MM.1S (cell line): ENCODE results near the gene TUBB6.

Experiments used
- DNase-seq: peaks from one replicate; pipeline ENCODE4 v3.0.0-alpha.2; 2015
- H2AFZ ChIP-seq: fragments of 300-600 bp; sonication (generic); 2 replicates; pipeline ENCODE4 v1.6.0; 2016; ENCODE audit warnings: antibody characterized with exemption, low read length
- H3F3A ChIP-seq: fragments of 300-600 bp; sonication (generic); 2 replicates; pipeline ENCODE4 v1.6.1; 2016; ENCODE audit warnings: mild to moderate bottlenecking, antibody characterized with exemption, low read length, moderate library complexity, mixed read lengths; ENCODE audit not compliant: insufficient read depth
- H3K27ac ChIP-seq: fragments of 300-600 bp; sonication (generic); 2 replicates; pipeline ENCODE4 v1.5.1; 2016; ENCODE audit warnings: mild to moderate bottlenecking, low read length
- H3K27me3 ChIP-seq: fragments of 300-600 bp; sonication (generic); replicated peaks from 2 replicates; pipeline ENCODE4 v1.6.0; 2016; ENCODE audit warnings: low read length; ENCODE audit not compliant: insufficient read depth
- H3K36me3 ChIP-seq: fragments of 300-600 bp; sonication (generic); replicated peaks from 2 replicates; pipeline ENCODE4 v1.6.1; 2016; ENCODE audit warnings: mild to moderate bottlenecking, low read length, mixed read lengths; ENCODE audit not compliant: insufficient read depth
- H3K4me1 ChIP-seq: fragments of 300-600 bp; sonication (generic); 2 replicates; pipeline ENCODE4 v1.6.1; 2016; ENCODE audit warnings: low read length, mixed read lengths
- H3K4me2 ChIP-seq: fragments of 300-600 bp; sonication (generic); 2 replicates; pipeline ENCODE4 v1.6.0; 2016; ENCODE audit warnings: low read depth, low read length
- H3K4me3 ChIP-seq: fragments of 300-600 bp; sonication (generic); 2 replicates; pipeline ENCODE4 v1.5.1; 2016; ENCODE audit warnings: low read length, mixed read lengths
- H3K79me2 ChIP-seq: fragments of 300-600 bp; sonication (generic); 2 replicates; pipeline ENCODE4 v1.6.1; 2016; ENCODE audit warnings: mixed run types, low read length, mixed read lengths
- H3K9ac ChIP-seq: fragments of 300-600 bp; sonication (generic); 2 replicates; pipeline ENCODE4 v1.6.1; 2016; ENCODE audit warnings: low read length, mixed read lengths
- H3K9me2 ChIP-seq: fragments of 300-600 bp; sonication (generic); replicated peaks from 2 replicates; pipeline ENCODE4 v1.6.1; 2016; ENCODE audit warnings: mild to moderate bottlenecking, low read length, mixed read lengths; ENCODE audit not compliant: insufficient read depth
- H3K9me3 ChIP-seq: fragments of 300-600 bp; sonication (generic); replicated peaks from 2 replicates; pipeline ENCODE4 v1.6.1; 2016; ENCODE audit warnings: mild to moderate bottlenecking, low read length, mixed read lengths; ENCODE audit not compliant: insufficient read depth
- H4K20me1 ChIP-seq: fragments of 300-600 bp; sonication (generic); 2 replicates; pipeline ENCODE4 v1.6.1; 2016; ENCODE audit warnings: mild to moderate bottlenecking, low read length, moderate library complexity, mixed read lengths; ENCODE audit not compliant: insufficient read depth
- EZH2 ChIP-seq: fragments of 300-600 bp; sonication (generic); optimal IDR thresholded peaks from 2 replicates; pipeline ENCODE3; 2017; ENCODE audit warnings: low read depth, mild to moderate bottlenecking, antibody characterized with exemption, low read length, mixed read lengths
- EZH2phosphoT487 ChIP-seq: fragments of 300-600 bp; sonication (generic); IDR thresholded peaks from 2 replicates; pipeline ENCODE4 v1.6.1; 2018; ENCODE audit warnings: antibody characterized with exemption, low read length
- TF ChIP-seq, protein P1 (sequence below): fragments of 300-600 bp; sonication (generic); IDR thresholded peaks from 2 replicates; pipeline ENCODE4 v1.5.1; 2016; ENCODE audit warnings: antibody characterized with exemption, low read length, mixed read lengths

The TUBB6 gene

DNA sequence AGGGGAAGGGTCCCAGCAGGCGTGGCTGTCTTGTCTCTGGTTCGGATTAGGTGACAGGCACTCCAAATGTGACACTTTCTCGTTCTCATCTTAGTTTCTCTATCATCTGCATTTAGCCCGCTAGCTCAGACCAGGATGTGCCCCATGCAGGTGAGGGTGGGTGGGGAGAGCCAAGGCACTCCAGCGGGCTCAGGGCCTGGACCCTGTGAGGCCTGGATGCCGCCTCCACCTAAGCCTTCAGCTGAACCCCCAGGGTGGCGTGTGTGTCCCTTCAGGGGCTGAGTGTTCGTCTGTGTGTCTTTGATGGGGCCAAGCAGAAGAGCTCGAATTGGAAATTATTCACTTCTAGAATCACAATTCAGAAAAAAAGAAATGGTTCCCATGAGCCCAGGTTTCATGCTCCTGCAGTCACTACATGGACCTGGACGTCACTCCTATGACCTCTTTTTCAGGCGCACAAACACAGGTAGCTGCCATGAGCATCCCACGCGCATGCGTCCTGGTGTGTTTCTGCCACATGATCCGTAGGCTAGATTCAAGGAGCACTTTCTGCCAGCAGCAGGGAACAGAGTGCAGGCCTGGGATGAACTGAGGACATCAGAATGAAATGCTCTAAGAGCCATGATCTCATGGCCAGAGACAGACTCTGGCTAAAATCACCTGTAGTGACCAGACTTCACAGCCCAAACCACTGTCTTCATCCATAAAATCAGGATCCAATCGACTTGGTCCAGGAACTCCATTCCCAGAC lies 28.1 kb upstream of the TUBB6 start:
- Histone ChIP-seq H3K4me3 (no peak overlapping the region), H3K27me3 (no peaks in the 10 kb centered on the region), H3K9ac (no peak overlapping the region), H4K20me1 (no peaks in the 10 kb centered on the region), H3K36me3 (no peaks in the 10 kb centered on the region), H3K9me2 (no peaks in the 10 kb centered on the region), H3K9me3 (no peaks in the 10 kb centered on the region), H3K79me2 (no peaks in the 10 kb centered on the region), H3K4me2 (no peak overlapping the region), H2AFZ (no peak overlapping the region), H3K27ac (no peak overlapping the region), H3K4me1 (peaks cover 5% of the 10 kb centered on the region; the same call in 1 of the 2 replicates), H3F3A (no peaks in the 10 kb centered on the region)
- TF ChIP-seq, protein P1, sequence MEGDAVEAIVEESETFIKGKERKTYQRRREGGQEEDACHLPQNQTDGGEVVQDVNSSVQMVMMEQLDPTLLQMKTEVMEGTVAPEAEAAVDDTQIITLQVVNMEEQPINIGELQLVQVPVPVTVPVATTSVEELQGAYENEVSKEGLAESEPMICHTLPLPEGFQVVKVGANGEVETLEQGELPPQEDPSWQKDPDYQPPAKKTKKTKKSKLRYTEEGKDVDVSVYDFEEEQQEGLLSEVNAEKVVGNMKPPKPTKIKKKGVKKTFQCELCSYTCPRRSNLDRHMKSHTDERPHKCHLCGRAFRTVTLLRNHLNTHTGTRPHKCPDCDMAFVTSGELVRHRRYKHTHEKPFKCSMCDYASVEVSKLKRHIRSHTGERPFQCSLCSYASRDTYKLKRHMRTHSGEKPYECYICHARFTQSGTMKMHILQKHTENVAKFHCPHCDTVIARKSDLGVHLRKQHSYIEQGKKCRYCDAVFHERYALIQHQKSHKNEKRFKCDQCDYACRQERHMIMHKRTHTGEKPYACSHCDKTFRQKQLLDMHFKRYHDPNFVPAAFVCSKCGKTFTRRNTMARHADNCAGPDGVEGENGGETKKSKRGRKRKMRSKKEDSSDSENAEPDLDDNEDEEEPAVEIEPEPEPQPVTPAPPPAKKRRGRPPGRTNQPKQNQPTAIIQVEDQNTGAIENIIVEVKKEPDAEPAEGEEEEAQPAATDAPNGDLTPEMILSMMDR, result no peak
- TF ChIP-seq EZH2phosphoT487 (no peak), EZH2 (no peak)
- DNase-seq, result no peak

DNA sequence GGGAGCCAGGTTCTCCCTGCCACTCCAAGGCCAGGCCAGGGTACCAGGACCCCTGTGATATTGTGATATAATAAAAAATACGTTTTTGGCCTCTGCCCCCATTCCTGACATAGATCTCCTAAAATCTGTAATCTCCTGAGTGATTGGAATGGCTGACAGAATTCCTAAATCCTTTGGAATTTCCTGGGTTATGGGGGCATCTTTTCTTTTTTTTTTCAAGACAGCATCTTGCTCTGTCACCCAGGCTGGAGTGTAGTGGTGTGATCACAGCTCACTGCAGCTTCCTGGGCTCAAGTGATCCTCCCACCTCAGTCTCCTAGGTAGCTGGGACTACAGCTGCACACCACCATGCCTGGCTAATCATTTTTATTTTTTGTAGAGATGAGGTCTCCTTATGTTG lies 26.2 kb upstream of the TUBB6 start:
- no peaks in the 10 kb centered on the region for H3F3A ChIP-seq
- H3K4me2 ChIP-seq, result no peak overlapping the region
- TF ChIP-seq EZH2phosphoT487, result no peak
- no peak overlapping the region for H3K4me3 ChIP-seq
- H3K9me2 ChIP-seq, result no peaks in the 10 kb centered on the region
- no peaks in the 10 kb centered on the region for H3K9me3 ChIP-seq
- H4K20me1 ChIP-seq, result no peaks in the 10 kb centered on the region
- H3K79me2 ChIP-seq, result no peaks in the 10 kb centered on the region
- H3K9ac ChIP-seq, result no peak overlapping the region
- no peak overlapping the region for H2AFZ ChIP-seq
- H3K36me3 ChIP-seq, result no peaks in the 10 kb centered on the region
- DNase-seq, result no peak
- H3K4me1 ChIP-seq, result peaks cover 5% of the 10 kb centered on the region; the same call in 1 of the 2 replicates
- no peaks in the 10 kb centered on the region for H3K27me3 ChIP-seq
- H3K27ac ChIP-seq, result no peak overlapping the region

DNA sequence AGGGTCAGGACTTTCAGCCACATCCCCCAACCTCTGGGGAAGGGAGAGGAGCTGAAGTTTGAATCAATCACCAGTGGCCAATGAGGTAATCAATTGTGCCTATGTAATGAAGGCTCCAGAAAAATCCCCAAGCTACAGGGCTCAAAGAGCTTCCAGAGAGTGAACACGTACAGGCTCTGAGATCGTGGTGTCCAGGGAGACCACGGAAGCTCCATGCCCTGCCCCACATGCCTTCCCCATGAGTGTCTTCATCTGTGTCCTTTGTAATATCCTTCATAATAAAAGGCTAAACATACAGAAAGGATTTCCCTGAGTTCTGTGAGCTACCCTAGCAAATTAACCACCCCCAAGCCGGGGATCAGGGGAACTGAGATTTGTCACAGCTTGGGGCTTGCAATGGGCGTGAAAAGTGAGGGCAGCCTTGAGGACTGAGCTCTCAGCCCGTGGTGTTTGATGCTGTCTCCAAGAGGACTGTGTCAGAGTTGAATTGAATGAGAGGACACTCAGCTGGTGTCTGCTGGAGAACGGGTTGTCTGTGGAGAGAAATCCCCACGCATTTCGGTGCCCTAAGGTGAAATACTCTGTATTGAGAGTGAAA lies 25.5 kb upstream of the TUBB6 start:
- no peaks in the 10 kb centered on the region for H3K36me3 ChIP-seq
- H3K79me2 ChIP-seq, result no peaks in the 10 kb centered on the region
- no peaks in the 10 kb centered on the region for H3F3A ChIP-seq
- H4K20me1 ChIP-seq, result no peaks in the 10 kb centered on the region
- no peak overlapping the region for H3K27ac ChIP-seq
- peaks cover 5% of the 10 kb centered on the region; the same call in 1 of the 2 replicates for H3K4me1 ChIP-seq
- no peak overlapping the region for H2AFZ ChIP-seq
- no peaks in the 10 kb centered on the region for H3K27me3 ChIP-seq
- H3K4me3 ChIP-seq, result no peak overlapping the region
- DNase-seq, result no peak
- H3K9ac ChIP-seq, result no peak overlapping the region
- no peak for TF ChIP-seq EZH2phosphoT487
- no peak for TF ChIP-seq EZH2
- TF ChIP-seq, protein P1, result no peak
- H3K9me3 ChIP-seq, result no peaks in the 10 kb centered on the region
- H3K9me2 ChIP-seq, result no peaks in the 10 kb centered on the region
- H3K4me2 ChIP-seq, result no peak overlapping the region

DNA sequence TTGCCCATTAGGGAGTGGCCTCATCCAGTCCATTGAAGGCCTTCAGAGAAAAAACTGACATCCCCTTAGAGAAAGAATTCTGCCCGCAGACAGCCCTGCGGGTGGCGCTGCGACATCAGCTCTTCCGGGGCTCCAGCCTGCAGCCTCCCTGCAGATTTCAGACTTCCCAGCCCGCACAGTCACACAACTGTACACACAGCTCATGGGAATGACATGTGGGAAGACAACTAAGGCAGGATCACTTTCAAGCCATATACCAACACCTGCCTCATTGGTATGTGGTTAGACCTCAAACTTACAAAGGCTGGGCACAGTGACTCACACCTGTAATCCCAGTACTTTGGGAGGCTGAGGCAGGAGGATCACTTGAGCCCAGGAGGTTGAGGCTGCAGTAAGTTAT lies 24.8 kb upstream of the TUBB6 start:
- no peak overlapping the region for H2AFZ ChIP-seq
- no peak for DNase-seq
- no peaks in the 10 kb centered on the region for H3K9me2 ChIP-seq
- no peaks in the 10 kb centered on the region for H3K9me3 ChIP-seq
- H3K27ac ChIP-seq, result no peak overlapping the region
- no peaks in the 10 kb centered on the region for H3F3A ChIP-seq
- no peak overlapping the region for H3K4me3 ChIP-seq
- H3K36me3 ChIP-seq, result no peaks in the 10 kb centered on the region
- no peaks in the 10 kb centered on the region for H3K27me3 ChIP-seq
- TF ChIP-seq EZH2 (no peak), EZH2phosphoT487 (no peak)
- TF ChIP-seq, protein P1, result no peak
- peaks cover 1% of the 10 kb centered on the region; the same call in 1 of the 2 replicates for H3K4me1 ChIP-seq
- H3K79me2 ChIP-seq, result no peaks in the 10 kb centered on the region
- no peaks in the 10 kb centered on the region for H4K20me1 ChIP-seq
- H3K9ac ChIP-seq, result no peak overlapping the region
- no peak overlapping the region for H3K4me2 ChIP-seq
